WI38 (cell line): ENCODE measurements around the gene MCIDAS.

Source experiments
- H3K4me3 ChIP-seq: 2 replicates; pipeline ENCODE4 v1.5.1; 2011; ENCODE audit warnings: low read depth, mild to moderate bottlenecking, control low read depth, low read length
- TF ChIP-seq, protein P1 (sequence below): IDR thresholded peaks from 2 replicates; pipeline ENCODE4 v1.5.1; 2012; ENCODE audit warnings: low read depth, mild to moderate bottlenecking, control low read depth, low read length

MCIDAS gene

GRCh38 chr5:55188656-55189540, 38.2 kb downstream of the MCIDAS start:
- no peak overlapping the region for H3K4me3 ChIP-seq
- TF ChIP-seq, protein P1, sequence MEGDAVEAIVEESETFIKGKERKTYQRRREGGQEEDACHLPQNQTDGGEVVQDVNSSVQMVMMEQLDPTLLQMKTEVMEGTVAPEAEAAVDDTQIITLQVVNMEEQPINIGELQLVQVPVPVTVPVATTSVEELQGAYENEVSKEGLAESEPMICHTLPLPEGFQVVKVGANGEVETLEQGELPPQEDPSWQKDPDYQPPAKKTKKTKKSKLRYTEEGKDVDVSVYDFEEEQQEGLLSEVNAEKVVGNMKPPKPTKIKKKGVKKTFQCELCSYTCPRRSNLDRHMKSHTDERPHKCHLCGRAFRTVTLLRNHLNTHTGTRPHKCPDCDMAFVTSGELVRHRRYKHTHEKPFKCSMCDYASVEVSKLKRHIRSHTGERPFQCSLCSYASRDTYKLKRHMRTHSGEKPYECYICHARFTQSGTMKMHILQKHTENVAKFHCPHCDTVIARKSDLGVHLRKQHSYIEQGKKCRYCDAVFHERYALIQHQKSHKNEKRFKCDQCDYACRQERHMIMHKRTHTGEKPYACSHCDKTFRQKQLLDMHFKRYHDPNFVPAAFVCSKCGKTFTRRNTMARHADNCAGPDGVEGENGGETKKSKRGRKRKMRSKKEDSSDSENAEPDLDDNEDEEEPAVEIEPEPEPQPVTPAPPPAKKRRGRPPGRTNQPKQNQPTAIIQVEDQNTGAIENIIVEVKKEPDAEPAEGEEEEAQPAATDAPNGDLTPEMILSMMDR, result no peak

GRCh38 chr5:55187370-55187769, 39.7 kb downstream of the MCIDAS start:
- no peak overlapping the region for H3K4me3 ChIP-seq
- TF ChIP-seq, protein P1, result no peak

GRCh38 chr5:55180016-55180415, 47.1 kb downstream of the MCIDAS start:
- no peak overlapping the region for H3K4me3 ChIP-seq
- TF ChIP-seq, protein P1, result no peak

DNA sequence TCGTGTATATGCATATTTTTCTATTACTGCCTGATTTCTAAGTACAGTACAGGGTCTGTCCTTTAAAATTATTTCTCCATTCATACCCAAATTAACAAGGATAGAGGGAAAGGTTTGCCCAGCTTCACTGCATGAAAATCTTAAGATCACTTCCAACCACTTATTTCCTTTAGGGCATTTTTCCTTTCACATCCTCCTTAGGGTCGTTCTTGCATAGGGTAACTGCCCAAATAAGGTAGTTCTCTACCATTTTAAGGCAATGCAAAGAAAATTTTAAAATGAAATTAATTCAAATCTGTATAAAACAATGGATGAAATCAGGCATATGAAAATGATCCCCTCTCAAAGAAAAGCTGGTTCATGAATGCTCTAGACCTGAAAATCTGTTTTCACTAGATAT, 50.0 kb downstream of the MCIDAS start:
- TF ChIP-seq, protein P1, result no peak
- no peak overlapping the region; the same call in 1 of the 2 replicates for H3K4me3 ChIP-seq

DNA sequence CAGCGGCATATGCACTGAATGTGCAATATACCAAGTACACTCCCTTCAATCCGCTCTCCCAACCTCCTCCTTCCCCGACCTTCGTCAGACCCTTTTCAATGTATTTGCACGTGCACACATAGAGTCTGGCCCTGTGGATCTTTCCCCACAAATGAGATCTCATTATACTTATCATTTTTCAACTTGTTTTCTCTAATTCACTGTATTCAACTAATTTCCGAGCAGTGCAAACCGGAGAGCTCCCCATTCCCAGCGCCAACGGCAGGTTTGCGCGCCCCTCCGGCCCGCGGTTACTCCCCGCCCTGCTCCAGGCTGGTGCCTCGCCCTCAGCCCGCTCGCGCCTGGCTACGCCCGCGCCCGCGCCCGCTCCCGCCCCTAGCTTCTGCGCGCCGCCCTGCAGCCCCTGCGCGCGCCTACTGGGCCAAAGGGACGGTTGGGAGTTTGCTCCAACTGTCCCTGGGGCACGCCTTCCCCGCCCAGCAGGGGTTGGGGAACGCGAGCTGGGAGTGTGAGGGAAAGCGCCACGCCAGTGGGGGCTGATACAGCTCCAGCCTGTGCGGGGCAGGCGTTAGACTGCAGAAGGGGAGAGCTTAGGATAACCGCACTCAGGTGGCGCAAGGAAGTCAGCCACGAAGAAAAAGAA, 50.8 kb downstream of the MCIDAS start:
- H3K4me3 ChIP-seq, result peak overlapping the region; percentile 54
- TF ChIP-seq, protein P1, result 0 out of 2 replicates have a peak, but pooled peaks have one; percentile 6

- TF ChIP-seq, protein P1, result no peak
These were observed 51.3 kb downstream of the MCIDAS start for GRCh38 chr5:55175781-55176175.

GRCh38 chr5:55173687-55174230, 53.4 kb downstream of the MCIDAS start:
- H3K4me3 ChIP-seq, result peak overlapping the region; percentile 65
- TF ChIP-seq, protein P1, result no peak

More at GRCh38 chr5:55175781-55176175, 51.3 kb downstream of the MCIDAS start:
- peak overlapping the region; percentile 54 for H3K4me3 ChIP-seq
